ENCODE measurements around the gene SEPTIN1.
A peak's percentile ranks its signal among the peaks of the same experiment; 100 is the strongest.
"Not testable (repeated sequence)": the region's sequence is repeated elsewhere in the genome, so short reads cannot be mapped to it uniquely, and the experiment has no call there.

SEPTIN1 gene

DNA sequence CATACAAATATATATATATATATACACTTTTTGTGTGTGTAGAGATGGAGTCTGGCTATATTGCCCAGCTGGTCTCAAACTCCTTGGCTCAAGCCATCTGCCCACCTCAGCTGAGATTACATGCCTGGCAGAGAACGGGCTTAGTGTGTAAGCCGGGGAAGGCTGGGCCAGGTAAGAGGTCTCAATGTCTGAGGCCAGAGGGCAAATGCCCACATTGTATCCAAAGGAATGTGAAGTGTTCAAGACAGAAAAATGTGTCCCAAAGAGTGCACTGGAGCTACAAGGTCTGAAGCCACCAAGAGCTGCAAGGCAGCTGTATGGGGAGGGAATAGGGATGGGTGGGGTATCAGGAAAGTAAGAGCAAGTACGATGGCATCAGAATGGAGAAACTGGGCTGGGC is 36.1 kb downstream of the SEPTIN1 start:
- no peak overlapping the region for H3K27ac ChIP-seq

DNA sequence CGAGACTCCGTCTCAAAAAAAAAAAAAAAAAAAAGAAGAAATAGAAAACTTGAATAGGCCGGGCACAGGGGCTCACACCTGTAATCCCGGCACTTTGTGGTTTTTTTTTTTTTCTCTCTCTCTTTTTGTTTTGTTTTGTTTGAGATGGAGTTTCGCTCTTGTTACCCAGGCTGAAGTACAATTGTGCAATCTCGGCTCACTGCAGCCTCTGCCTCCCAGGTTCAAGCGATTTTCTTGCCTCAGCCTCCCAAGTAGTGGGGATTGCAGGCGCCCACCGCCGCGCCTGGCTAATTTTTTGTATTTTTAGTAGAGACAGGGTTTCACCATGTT is 38.9 kb downstream of the SEPTIN1 start:
- H3K27ac ChIP-seq; DNase-seq (ENCODE audit: low read depth, low spot score): not testable (repeated sequence)

More for the DNA sequence above, 36.1 kb downstream of the SEPTIN1 start:
- no peak for DNase-seq (ENCODE audit: low read depth, low spot score)

DNA sequence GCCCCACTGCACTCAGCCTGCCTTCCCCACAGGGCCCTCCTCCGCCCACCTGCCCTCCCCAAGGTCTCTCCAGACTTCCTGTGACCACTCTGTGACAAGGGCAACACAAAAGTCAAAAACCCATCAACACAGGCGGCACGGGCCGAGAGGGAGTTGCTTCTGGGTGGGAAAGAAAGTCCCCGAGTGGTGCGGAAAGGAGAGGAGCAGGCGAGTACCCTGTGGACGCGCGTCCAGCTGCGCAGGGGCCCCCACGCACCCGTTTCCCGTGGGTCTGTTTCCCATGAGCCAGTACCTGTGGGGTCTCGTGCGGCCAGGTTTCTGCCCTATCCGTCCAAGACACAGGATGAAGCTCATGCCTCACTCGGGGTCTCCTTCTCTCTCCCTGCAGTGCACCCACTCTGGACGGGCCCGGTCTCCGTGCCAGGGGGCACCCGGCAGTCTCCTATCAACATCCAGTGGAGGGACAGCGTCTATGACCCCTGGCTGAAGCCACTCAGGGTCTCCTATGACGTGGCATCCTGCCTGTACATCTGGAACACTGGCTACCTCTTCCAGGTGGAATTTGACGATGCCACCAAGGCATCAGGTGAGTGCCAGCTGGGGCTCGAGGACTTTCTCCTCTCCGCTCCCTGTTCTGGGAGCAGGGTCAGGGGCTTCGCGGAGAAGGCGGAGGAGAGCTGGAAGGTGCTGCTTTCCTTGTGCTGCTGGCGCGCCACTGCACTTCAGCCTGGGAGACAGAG is 39.4 kb downstream of the SEPTIN1 start:
- DNase-seq (ENCODE audit: low read depth, low spot score) = no peak
- no peak overlapping the region for H3K27ac ChIP-seq

- not testable (repeated sequence) for H3K27ac ChIP-seq; DNase-seq (ENCODE audit: low read depth, low spot score)
These were observed 40.4 kb downstream of the SEPTIN1 start for GRCh38 chr16:30341971-30342370.

- no peak overlapping the region for H3K27ac ChIP-seq
- no peak for DNase-seq (ENCODE audit: low read depth, low spot score)
These were observed 41.7 kb downstream of the SEPTIN1 start for GRCh38 chr16:30340621-30341020.

DNA sequence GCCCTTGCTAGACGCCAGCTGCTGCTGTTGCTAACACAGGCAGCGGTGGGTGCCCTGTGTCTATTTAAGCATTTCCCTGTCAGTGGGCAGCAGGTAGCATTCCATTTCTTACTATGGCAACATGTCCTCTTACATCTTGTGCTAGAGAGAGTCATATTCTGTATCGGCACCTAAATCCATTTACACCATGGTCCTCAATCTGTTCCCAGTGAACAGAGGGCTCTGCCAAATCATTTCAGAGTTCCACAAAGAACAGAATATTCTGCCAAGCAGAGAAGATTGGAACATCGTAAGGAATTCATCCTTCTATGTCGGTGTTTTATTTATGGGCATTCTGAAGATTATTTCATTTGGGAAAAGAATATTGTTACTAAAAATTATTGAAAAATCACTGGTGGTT is 43.6 kb downstream of the SEPTIN1 start:
- H3K27ac ChIP-seq; DNase-seq (ENCODE audit: low read depth, low spot score): not testable (repeated sequence)

DNA sequence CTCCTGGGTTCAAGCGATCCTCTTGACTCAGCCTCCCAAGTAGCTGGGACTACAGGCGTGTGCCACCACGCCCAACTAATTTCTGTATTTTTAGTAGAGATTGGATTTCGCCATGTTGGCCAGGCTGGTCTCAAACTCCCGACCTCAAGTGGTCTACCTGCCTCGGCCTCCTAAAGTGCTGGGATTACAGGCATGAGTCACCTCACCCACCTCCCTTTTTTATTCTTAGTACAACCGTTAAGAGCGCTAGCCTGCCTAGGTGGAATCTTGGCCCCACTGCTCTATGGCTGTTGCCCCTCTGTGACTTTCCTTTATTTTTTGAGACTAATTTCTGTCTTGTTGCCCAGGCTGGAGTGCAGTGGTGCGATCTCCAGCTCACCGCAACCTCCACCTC is 44.4 kb downstream of the SEPTIN1 start:
- not testable (repeated sequence) for DNase-seq (ENCODE audit: low read depth, low spot score)

GRCh38 chr16:30335598-30336474 is 46.5 kb downstream of the SEPTIN1 start:
- H3K27ac ChIP-seq = peak overlapping the region; percentile 92
- DNase-seq (ENCODE audit: low read depth, low spot score) = no peak

More for the DNA sequence above, 44.4 kb downstream of the SEPTIN1 start:
- not testable (repeated sequence) for H3K27ac ChIP-seq

GRCh38 chr16:30335028-30335597 is 47.2 kb downstream of the SEPTIN1 start:
- DNase-seq (ENCODE audit: low read depth, low spot score) = not testable (repeated sequence)

DNA sequence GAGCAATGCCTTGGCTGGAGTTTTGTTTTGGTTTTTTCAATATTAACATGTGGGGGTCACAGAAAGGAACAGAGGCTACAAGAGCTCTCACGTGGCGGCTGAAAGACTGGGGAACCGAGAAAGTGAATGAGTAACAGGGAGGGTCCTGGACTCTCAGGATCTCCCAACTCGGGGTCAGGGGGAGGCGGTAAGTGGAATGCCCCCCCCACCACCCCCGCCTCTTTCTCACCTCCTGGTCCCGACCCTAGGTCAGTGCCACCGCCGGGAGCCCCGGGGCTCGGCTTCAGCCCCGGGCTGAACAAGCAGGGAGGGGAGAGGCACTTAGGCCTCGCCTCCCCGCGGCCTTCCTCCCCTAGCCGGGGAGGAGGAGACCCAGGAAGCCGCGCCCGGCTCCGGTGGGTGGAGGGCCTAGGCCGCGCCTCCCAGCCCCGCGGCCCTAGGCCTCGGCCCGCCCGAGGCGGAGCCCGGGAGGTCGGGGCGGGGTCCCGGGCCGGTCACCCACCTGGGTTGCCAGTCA is 47.8 kb downstream of the SEPTIN1 start:
- not testable (repeated sequence) for DNase-seq (ENCODE audit: low read depth, low spot score)
- H3K27ac ChIP-seq = peak overlapping the region; percentile 92

More at GRCh38 chr16:30335028-30335597, 47.2 kb downstream of the SEPTIN1 start:
- peak overlapping the region; percentile 92 for H3K27ac ChIP-seq

All from epithelial cell of prostate (primary cell).